Nephron progenitor cell (in vitro differentiated cells): ENCODE results near the gene SLC1A2.

Experiments
- DNase-seq: peaks from one replicate; pipeline ENCODE4 v3.0.0; 2021
- H3K27ac Mint-ChIP-seq: 2 replicates; pipeline ENCODE4 v1.8.0; 2021; ENCODE audit warnings: mild to moderate bottlenecking, moderate library complexity, mixed read lengths
- H3K27me3 Mint-ChIP-seq: 2 replicates; pipeline ENCODE4 v1.8.0; 2021; ENCODE audit warnings: mild to moderate bottlenecking, low read depth, mixed read lengths; ENCODE audit not compliant: poor library complexity
- H3K36me3 Mint-ChIP-seq: 2 replicates; pipeline ENCODE4 v1.8.0; 2021; ENCODE audit warnings: low read depth, mixed read lengths
- H3K4me1 Mint-ChIP-seq: 2 replicates; pipeline ENCODE4 v1.8.0; 2021; ENCODE audit warnings: mixed read lengths
- H3K4me3 Mint-ChIP-seq: 2 replicates; pipeline ENCODE4 v1.8.0; 2021; ENCODE audit warnings: mild to moderate bottlenecking, moderate library complexity, mixed read lengths
- H3K9me3 Mint-ChIP-seq: 2 replicates; pipeline ENCODE4 v1.8.0; 2021; ENCODE audit warnings: mild to moderate bottlenecking, moderate library complexity, mixed read lengths
- TF ChIP-seq, protein P1 (sequence below): fragments of 200-600 bp; sonication (generic); IDR thresholded peaks from 2 replicates; pipeline ENCODE4 v1.5.0; 2021; ENCODE audit warnings: antibody characterized with exemption

The SLC1A2 gene

DNA sequence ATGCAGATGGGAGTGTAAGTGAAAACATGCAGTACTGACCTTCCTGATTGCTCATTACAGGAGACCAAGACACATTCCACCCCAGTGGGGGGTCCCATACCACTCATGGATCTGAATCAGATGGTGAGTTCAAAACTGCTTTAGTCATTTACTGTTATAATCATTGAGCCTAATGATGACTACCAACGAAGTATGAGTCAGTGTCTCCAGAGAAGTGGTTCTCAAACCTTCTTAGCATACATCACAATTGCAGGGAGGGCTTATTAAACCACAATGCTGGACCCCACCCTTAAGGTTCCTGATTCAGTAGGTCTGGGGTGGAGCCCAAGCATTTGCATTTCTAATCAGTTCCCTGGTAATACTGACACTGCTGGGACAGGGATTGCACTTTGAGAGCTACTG, 204.6 kb downstream of the SLC1A2 start:
- Mint-ChIP-seq H3K27ac (no peak overlapping the region), H3K4me3 (no peak overlapping the region), H3K36me3 (no peaks in the 10 kb centered on the region), H3K27me3 (peaks cover 3% of the 10 kb centered on the region), H3K9me3 (peaks cover 11% of the 10 kb centered on the region), H3K4me1 (peaks cover 3% of the 10 kb centered on the region)
- no peak for DNase-seq
- TF ChIP-seq, protein P1, sequence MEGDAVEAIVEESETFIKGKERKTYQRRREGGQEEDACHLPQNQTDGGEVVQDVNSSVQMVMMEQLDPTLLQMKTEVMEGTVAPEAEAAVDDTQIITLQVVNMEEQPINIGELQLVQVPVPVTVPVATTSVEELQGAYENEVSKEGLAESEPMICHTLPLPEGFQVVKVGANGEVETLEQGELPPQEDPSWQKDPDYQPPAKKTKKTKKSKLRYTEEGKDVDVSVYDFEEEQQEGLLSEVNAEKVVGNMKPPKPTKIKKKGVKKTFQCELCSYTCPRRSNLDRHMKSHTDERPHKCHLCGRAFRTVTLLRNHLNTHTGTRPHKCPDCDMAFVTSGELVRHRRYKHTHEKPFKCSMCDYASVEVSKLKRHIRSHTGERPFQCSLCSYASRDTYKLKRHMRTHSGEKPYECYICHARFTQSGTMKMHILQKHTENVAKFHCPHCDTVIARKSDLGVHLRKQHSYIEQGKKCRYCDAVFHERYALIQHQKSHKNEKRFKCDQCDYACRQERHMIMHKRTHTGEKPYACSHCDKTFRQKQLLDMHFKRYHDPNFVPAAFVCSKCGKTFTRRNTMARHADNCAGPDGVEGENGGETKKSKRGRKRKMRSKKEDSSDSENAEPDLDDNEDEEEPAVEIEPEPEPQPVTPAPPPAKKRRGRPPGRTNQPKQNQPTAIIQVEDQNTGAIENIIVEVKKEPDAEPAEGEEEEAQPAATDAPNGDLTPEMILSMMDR, result no peak

DNA sequence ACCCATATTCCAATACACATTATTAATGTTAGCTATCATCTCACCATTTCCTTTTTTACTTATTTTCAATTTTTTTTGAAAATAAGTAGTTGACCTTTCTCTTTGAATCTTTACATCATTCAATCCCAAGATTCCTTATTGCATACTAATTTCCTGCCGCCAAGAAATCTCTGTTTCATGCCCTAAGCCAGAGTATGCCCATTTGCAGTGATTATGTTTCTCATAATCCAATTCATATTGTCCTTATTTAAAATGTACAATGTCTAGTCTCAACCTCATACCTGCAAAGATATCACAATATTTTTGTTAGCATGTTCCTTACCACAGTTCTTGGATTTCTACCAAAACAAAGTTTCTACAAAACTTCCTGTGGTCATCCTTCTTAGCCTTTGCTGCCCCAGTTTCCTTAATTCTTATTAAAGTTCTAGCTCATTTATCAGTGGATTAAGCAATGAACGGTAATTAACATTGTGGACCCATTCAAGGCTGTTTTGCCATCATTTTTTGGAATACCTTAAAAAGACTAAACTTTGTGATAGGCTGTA, 205.1 kb downstream of the SLC1A2 start:
- H3K4me1 Mint-ChIP-seq, result no peaks in the 10 kb centered on the region
- peaks cover 3% of the 10 kb centered on the region for H3K27me3 Mint-ChIP-seq
- no peak overlapping the region for H3K27ac Mint-ChIP-seq
- no peak for DNase-seq
- no peak overlapping the region for H3K4me3 Mint-ChIP-seq
- peaks cover 11% of the 10 kb centered on the region for H3K9me3 Mint-ChIP-seq
- TF ChIP-seq, protein P1, result no peak
- H3K36me3 Mint-ChIP-seq, result no peaks in the 10 kb centered on the region

DNA sequence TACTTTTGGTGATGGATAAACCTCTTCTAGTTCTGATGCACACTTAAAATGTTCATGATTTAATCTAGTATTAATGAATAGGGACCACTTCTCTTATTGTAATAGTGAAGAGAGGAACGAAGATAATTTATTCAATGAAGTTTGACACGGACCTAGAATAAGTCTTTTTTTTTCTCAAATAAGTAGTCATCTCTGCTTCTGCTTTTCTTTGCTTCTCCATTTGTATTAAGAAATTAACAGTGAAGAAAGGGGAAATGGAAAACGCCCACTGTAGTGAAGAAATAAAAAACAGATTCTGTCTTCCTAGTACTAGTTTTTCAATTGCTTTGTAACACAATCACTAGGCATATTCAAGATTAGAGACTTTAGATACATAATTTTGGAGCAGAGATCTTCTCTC, 207.4 kb downstream of the SLC1A2 start:
- no peaks in the 10 kb centered on the region for H3K36me3 Mint-ChIP-seq
- peaks cover 11% of the 10 kb centered on the region for H3K9me3 Mint-ChIP-seq
- H3K27ac Mint-ChIP-seq, result no peak overlapping the region
- no peak for DNase-seq
- H3K27me3 Mint-ChIP-seq, result no peaks in the 10 kb centered on the region
- no peak overlapping the region for H3K4me3 Mint-ChIP-seq
- H3K4me1 Mint-ChIP-seq, result no peaks in the 10 kb centered on the region
- TF ChIP-seq, protein P1, result no peak

DNA sequence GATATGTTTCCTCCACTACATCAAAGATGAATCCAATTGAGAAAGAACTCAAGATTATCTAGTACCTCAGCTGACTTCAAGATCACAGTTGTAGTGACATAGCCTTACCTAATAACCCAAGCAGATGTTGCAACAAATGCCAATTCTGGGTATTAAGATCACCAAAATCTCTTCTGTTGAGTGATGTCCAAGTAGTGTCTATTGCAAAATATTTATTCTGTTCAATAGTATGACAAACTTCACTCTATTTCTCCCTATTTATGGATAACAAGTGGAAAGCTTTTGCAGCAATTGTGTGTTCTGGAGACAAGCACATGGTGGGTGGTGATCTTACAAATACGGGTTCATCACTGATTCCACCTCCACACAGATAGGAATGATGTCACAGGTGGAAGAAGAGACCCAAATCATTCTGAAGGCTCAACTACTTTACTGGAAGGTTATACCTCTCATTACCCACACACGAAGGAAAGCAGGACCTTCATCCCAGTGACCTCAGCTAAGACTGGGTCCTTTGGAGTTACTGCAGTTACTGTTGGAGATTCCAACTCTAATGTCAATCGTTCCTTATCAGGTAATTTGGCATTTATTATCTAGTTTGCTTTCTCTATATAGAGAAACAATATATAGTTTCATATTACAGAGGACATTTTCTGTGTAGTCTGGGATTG, 208.3 kb downstream of the SLC1A2 start:
- no peak overlapping the region for H3K4me3 Mint-ChIP-seq
- no peak for DNase-seq
- no peak overlapping the region for H3K27ac Mint-ChIP-seq
- H3K36me3 Mint-ChIP-seq, result no peaks in the 10 kb centered on the region
- TF ChIP-seq, protein P1, result no peak
- no peaks in the 10 kb centered on the region for H3K27me3 Mint-ChIP-seq
- no peaks in the 10 kb centered on the region for H3K4me1 Mint-ChIP-seq
- H3K9me3 Mint-ChIP-seq, result peaks cover 11% of the 10 kb centered on the region

DNA sequence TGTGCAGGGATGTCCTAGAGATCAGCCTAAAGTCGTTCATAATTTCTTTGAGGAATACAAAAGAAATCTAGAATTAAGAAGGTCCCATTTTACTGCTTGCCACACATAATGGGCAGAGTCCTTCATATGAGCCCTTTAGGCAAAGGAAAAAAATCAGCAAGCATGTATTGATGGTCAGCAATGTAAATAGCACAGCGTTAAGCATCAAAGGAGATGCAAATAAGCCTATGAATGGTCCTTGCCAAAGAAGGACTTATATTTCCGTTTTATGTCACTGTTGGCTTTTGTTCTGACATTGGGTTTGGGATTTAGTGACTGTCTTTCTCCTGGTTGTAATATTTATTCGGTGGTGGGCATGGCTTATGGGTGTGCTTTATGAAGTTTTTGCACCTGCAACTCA, 210.6 kb downstream of the SLC1A2 start:
- peaks cover 11% of the 10 kb centered on the region for H3K9me3 Mint-ChIP-seq
- no peak overlapping the region for H3K4me3 Mint-ChIP-seq
- no peaks in the 10 kb centered on the region for H3K36me3 Mint-ChIP-seq
- TF ChIP-seq, protein P1, result no peak
- no peaks in the 10 kb centered on the region for H3K27me3 Mint-ChIP-seq
- H3K27ac Mint-ChIP-seq, result no peak overlapping the region
- no peaks in the 10 kb centered on the region for H3K4me1 Mint-ChIP-seq
- no peak for DNase-seq
